ENCODE results near the gene NPR2. TPM values are rescaled to one million over a fixed set of nuclear protein-coding genes. Genes with fewer than 3 reads are reported as not detected.

The NPR2 gene
- total RNA-seq, 1 experiment from 2014 or later = 40.5 TPM

DNA sequence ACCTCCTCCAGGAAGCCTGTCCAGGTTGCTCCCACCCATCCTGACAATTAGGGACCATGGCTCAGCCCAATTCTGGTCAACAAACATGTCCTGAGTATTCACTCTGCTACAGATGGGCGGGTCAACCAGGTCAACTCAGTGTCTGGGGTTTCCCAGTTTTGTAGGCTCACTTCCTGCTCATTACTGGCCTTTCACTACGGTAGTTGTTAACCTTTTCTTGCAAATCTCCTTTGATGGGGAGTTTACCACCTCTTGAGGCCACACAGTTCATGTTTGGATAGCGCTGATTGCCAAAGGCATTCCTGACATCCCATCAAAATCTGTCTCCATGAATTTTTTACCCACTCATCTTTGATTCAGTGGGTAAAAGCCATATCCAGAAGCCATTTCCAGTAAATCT lies 51.4 kb downstream of the NPR2 start:
- Histone ChIP-seq H3K4me1 (peaks cover 4% of the 10 kb centered on the region; the same call in 1 of the 2 replicates), H3K36me3 (ENCODE audit: control insufficient read depth, insufficient read depth, low read length) (no peaks in the 10 kb centered on the region), H3K27me3 (replicated peaks; ENCODE audit: control insufficient read depth, insufficient read depth, low read length) (no peaks in the 10 kb centered on the region), H3K4me3 (ENCODE audit: low read depth, low read length) (no peak overlapping the region), H3K9me3 (no peaks in the 10 kb centered on the region)
- CTCF ChIA-PET = no interaction called here
- H3K4me3 Mint-ChIP-seq (ENCODE audit: unreplicated experiment) = no peak overlapping the region
- H3K27me3 Mint-ChIP-seq (ENCODE audit: insufficient read depth, unreplicated experiment) = no peaks in the 10 kb centered on the region
- DNase-seq = no peak
- POLR2A ChIA-PET = no interaction called here
- no peaks in the 10 kb centered on the region for H3K36me3 Mint-ChIP-seq (ENCODE audit: insufficient read depth, unreplicated experiment)
- intact Hi-C loops (cut with micrococcal nuclease; ENCODE audit: unreplicated experiment) = no loop called here
- no TSS peak for BruUV-seq (replicated peaks)
- peaks cover 15% of the 10 kb centered on the region for H3K4me1 Mint-ChIP-seq (ENCODE audit: low read depth, unreplicated experiment)
- TF ChIP-seq, protein P1, sequence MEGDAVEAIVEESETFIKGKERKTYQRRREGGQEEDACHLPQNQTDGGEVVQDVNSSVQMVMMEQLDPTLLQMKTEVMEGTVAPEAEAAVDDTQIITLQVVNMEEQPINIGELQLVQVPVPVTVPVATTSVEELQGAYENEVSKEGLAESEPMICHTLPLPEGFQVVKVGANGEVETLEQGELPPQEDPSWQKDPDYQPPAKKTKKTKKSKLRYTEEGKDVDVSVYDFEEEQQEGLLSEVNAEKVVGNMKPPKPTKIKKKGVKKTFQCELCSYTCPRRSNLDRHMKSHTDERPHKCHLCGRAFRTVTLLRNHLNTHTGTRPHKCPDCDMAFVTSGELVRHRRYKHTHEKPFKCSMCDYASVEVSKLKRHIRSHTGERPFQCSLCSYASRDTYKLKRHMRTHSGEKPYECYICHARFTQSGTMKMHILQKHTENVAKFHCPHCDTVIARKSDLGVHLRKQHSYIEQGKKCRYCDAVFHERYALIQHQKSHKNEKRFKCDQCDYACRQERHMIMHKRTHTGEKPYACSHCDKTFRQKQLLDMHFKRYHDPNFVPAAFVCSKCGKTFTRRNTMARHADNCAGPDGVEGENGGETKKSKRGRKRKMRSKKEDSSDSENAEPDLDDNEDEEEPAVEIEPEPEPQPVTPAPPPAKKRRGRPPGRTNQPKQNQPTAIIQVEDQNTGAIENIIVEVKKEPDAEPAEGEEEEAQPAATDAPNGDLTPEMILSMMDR (IDR thresholded peaks at IDR 0.05; ENCODE audit: insufficient read depth in 1 of 2, low read depth in 1 of 2, low read length in 1 of 2, severe bottlenecking in 1 of 2, unreplicated experiment in 1 of 2) = no peak
- no peaks in the 10 kb centered on the region for H3K9me3 Mint-ChIP-seq (ENCODE audit: unreplicated experiment)
- H3K27ac Mint-ChIP-seq (ENCODE audit: unreplicated experiment) = no peak overlapping the region

DNA sequence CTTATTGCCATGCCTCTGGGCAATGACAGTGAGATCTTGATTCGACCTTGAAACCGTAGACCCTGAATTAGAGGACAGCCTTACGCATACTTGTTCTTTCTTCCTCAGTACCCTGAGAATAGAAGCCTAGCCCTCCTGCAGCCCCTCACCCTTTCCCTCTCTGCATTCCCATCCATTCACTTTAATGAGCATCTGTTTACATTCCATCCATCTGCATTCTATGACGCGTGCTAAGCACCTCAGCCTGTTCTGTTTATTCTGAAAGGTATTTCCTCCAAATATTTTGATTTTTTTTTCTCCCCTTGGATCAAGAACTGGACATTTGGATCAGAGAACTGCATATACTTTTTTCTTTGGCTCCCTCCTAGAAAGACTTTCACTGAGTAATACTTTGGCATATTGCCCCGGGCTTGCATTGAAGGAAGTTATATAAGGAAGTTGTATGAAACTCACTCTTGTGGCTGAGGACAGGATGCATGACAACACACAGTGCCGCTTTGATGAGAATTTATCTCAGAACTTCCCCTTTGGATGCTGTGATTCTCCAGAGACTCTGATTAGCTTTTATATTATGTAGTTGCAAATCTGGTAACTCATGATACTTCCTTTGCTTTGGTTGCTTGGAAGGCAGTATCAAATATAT lies 53.4 kb downstream of the NPR2 start:
- H3K36me3 ChIP-seq (ENCODE audit: control insufficient read depth, insufficient read depth, low read length) = no peaks in the 10 kb centered on the region
- Mint-ChIP-seq H3K36me3 (ENCODE audit: insufficient read depth, unreplicated experiment) (no peaks in the 10 kb centered on the region), H3K27ac (ENCODE audit: unreplicated experiment) (no peak overlapping the region), H3K27me3 (ENCODE audit: insufficient read depth, unreplicated experiment) (no peaks in the 10 kb centered on the region), H3K4me3 (ENCODE audit: unreplicated experiment) (no peak overlapping the region), H3K4me1 (ENCODE audit: low read depth, unreplicated experiment) (peaks cover 15% of the 10 kb centered on the region), H3K9me3 (ENCODE audit: unreplicated experiment) (no peaks in the 10 kb centered on the region)
- H3K4me1 ChIP-seq = peaks cover 4% of the 10 kb centered on the region; the same call in 1 of the 2 replicates
- CTCF ChIA-PET = no interaction called here
- DNase-seq = no peak
- H3K9me3 ChIP-seq = no peaks in the 10 kb centered on the region
- H3K27me3 ChIP-seq (replicated peaks; ENCODE audit: control insufficient read depth, insufficient read depth, low read length) = no peaks in the 10 kb centered on the region
- intact Hi-C loops (cut with micrococcal nuclease; ENCODE audit: unreplicated experiment) = no loop called here
- POLR2A ChIA-PET = no interaction called here
- TF ChIP-seq, protein P1 (IDR thresholded peaks at IDR 0.05; ENCODE audit: insufficient read depth in 1 of 2, low read depth in 1 of 2, low read length in 1 of 2, severe bottlenecking in 1 of 2, unreplicated experiment in 1 of 2) = no peak
- BruUV-seq (replicated peaks) = no TSS peak
- H3K4me3 ChIP-seq (ENCODE audit: low read depth, low read length) = no peak overlapping the region

DNA sequence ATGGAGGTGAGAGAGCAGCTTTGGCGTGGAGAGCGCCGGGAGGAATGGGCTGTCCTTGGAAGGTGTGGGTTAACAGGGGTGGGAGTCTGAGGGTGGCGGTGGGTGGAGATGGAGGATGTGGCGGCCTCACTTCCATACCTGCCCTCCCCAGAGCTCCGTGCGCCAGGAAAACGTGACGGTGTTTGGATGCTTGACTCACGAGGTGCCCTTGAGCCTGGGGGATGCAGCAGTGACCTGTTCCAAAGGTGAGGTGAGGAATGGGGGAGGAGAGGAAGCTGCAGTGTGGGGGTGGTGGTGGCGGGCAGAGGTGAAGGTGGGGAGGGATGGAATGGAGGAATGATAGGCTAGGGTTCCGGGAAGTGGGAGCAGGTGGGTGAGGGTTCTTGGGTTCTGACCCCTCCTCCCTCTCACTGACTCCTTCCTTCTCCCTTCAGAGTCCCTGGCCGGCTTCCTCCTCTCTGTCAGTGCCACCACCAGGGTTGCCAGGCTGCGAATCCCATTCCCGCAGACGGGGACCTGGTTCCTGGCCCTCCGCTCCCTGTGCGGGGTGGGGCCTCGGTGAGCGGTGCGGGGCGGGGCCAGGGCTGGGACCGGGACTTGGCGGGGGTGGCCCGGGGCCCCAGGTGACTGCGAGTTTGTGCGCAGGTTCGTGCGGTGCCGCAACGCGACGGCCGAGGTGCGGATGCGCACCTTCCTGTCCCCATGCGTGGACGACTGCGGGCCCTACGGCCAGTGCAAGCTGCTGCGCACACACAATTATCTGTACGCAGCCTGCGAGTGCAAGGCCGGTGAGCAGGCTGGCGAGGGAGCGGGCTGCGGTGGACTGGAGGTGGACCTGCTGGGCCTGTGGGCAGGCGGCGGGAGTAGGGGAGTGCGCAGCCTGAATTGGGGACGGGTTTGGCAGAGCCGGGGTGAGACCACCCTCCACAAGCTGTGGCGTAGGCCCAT lies 54.7 kb downstream of the NPR2 start:
- Histone ChIP-seq H3K27me3 (replicated peaks; ENCODE audit: control insufficient read depth, insufficient read depth, low read length) (no peaks in the 10 kb centered on the region), H3K4me3 (ENCODE audit: low read depth, low read length) (no peak overlapping the region), H3K9me3 (no peaks in the 10 kb centered on the region), H3K36me3 (ENCODE audit: control insufficient read depth, insufficient read depth, low read length) (no peaks in the 10 kb centered on the region), H3K4me1 (peaks cover 4% of the 10 kb centered on the region; the same call in 1 of the 2 replicates)
- H3K27me3 Mint-ChIP-seq (ENCODE audit: insufficient read depth, unreplicated experiment) = no peaks in the 10 kb centered on the region
- ChIA-PET POLR2A (no interaction called here), CTCF (no interaction called here)
- intact Hi-C loops (cut with micrococcal nuclease; ENCODE audit: unreplicated experiment) = no loop called here
- H3K36me3 Mint-ChIP-seq (ENCODE audit: insufficient read depth, unreplicated experiment) = no peaks in the 10 kb centered on the region
- no peak overlapping the region for H3K27ac Mint-ChIP-seq (ENCODE audit: unreplicated experiment)
- H3K4me1 Mint-ChIP-seq (ENCODE audit: low read depth, unreplicated experiment) = peaks cover 7% of the 10 kb centered on the region
- TF ChIP-seq, protein P1 (IDR thresholded peaks at IDR 0.05; ENCODE audit: insufficient read depth in 1 of 2, low read depth in 1 of 2, low read length in 1 of 2, severe bottlenecking in 1 of 2, unreplicated experiment in 1 of 2) = no peak
- BruUV-seq (replicated peaks) = no TSS peak
- DNase-seq = no peak
- no peaks in the 10 kb centered on the region for H3K9me3 Mint-ChIP-seq (ENCODE audit: unreplicated experiment)
- no peak overlapping the region for H3K4me3 Mint-ChIP-seq (ENCODE audit: unreplicated experiment)

Measured in Caco-2 (cell line).